HepG2 (cell line): Measurements from ENCODE around the gene CPNE1. TPM values are rescaled to one million over a fixed set of nuclear protein-coding genes. Genes with fewer than 3 reads are reported as not detected.
A peak's percentile ranks its signal among the peaks of the same experiment; 100 is the strongest.

ENCODE experiments used
- AGO2 ChIP-seq: fragments of 200-400 bp; formaldehyde crosslinking; optimal IDR thresholded peaks from 2 replicates; pipeline ENCODE3; 2017; ENCODE audit warnings: mild to moderate bottlenecking, low read depth, low read length, moderate library complexity
- ATF2 ChIP-seq: sonication (generic); formaldehyde crosslinking; IDR thresholded peaks from 2 replicates; pipeline ENCODE4 v1.4.0; 2020; ENCODE audit warnings: missing genetic modification reagents
- CHCHD3 ChIP-seq: sonication (generic); formaldehyde crosslinking; IDR thresholded peaks from 2 replicates; pipeline ENCODE4 v1.8.0; 2022; ENCODE audit warnings: mild to moderate bottlenecking, missing genetic modification reagents, moderate library complexity
- HMGXB4 ChIP-seq, 2 experiments: sonication (generic) in 1 of 2; formaldehyde crosslinking in 1 of 2; IDR thresholded peaks; 2 replicates each; pipeline versions ENCODE4 v1.4.0 to v1.6.1; 2018 to 2020; ENCODE audit warnings: missing genetic modification reagents in 2 of 2, borderline replicate concordance in 1 of 2, low read depth in 1 of 2, mild to moderate bottlenecking in 1 of 2, missing biosample characterization in 1 of 2
- IRF2 ChIP-seq: IDR thresholded peaks from 2 replicates; pipeline ENCODE4 v1.6.1; 2018; ENCODE audit warnings: missing genetic modification reagents, missing compliant biosample characterization
- MBD4 ChIP-seq: IDR thresholded peaks from 2 replicates; pipeline ENCODE4 v1.6.1; 2012; ENCODE audit warnings: low read length, inconsistent platforms, borderline replicate concordance
- POLR2AphosphoS2 ChIP-seq: IDR thresholded peaks from 2 replicates; pipeline ENCODE4 v1.6.1; 2011; ENCODE audit warnings: low read depth, low read length, improper control_type of control experiment
- PRDM15 ChIP-seq: sonication (generic); formaldehyde crosslinking; IDR thresholded peaks from 2 replicates; pipeline ENCODE4 v1.4.0; 2020; ENCODE audit warnings: missing genetic modification reagents
- RBFOX2 ChIP-seq: fragments of 200-400 bp; formaldehyde crosslinking; IDR thresholded peaks from 2 replicates; pipeline ENCODE4 v1.6.1; 2017; ENCODE audit warnings: low read depth, mild to moderate bottlenecking, low read length
- ZC3H4 ChIP-seq: sonication (generic); formaldehyde crosslinking; IDR thresholded peaks from 2 replicates; pipeline ENCODE4 v1.4.0; 2020; ENCODE audit warnings: missing genetic modification reagents, borderline replicate concordance
- ZMAT3 ChIP-seq: sonication (generic); formaldehyde crosslinking; conservative IDR thresholded peaks from 2 replicates; pipeline ENCODE4 v1.7.0; 2021; ENCODE audit warnings: missing genetic modification reagents
- ZNF3 ChIP-seq: IDR thresholded peaks from 2 replicates; pipeline ENCODE4 v1.7.0; 2017; ENCODE audit warnings: inconsistent platforms
- ZNF558 ChIP-seq: sonication (generic); formaldehyde crosslinking; IDR thresholded peaks from 2 replicates; pipeline ENCODE4 v1.9.0; 2022; ENCODE audit warnings: mild to moderate bottlenecking, missing genetic modification reagents, borderline replicate concordance
- ZNF574 ChIP-seq: sonication (generic); formaldehyde crosslinking; IDR thresholded peaks from 2 replicates; pipeline ENCODE4 v1.4.0; 2020; ENCODE audit warnings: missing genetic modification reagents
- ZNF724P ChIP-seq: sonication (generic); formaldehyde crosslinking; IDR thresholded peaks from 2 replicates; pipeline ENCODE4 v1.8.0; 2022; ENCODE audit warnings: missing genetic modification reagents, borderline replicate concordance
- ZXDC ChIP-seq: sonication (generic); formaldehyde crosslinking; IDR thresholded peaks from 2 replicates; pipeline ENCODE4 v1.5.0; 2020; ENCODE audit warnings: mild to moderate bottlenecking, missing genetic modification reagents
- polyA plus RNA-seq, 8 experiments: library from polyadenylated mRNA; depleted of rRNA in 3 of 8; stranded (reverse) in 7 of 8; unstranded in 1 of 8; fragments of >200 nt; fragmentation: Illumina TruSeq in 4 of 8; extraction: Trizol in 4 of 8; gene quantifications; 2 replicates each; pipeline versions ENCODE4 v1.2.1 to v1.2.3, GENCODE V29; 2011 to 2016; ENCODE audit warnings: low read depth in 4 of 8, missing spikeins in 1 of 8, mixed read lengths in 1 of 8; ENCODE audit not compliant: insufficient read depth in 1 of 8
- total RNA-seq, 5 experiments: library from RNA; depleted of rRNA; stranded (reverse); fragments of >200 nt; fragmentation: Illumina TruSeq; extraction: Trizol; gene quantifications; 2 replicates each; pipeline ENCODE4 v1.2.3, GENCODE V29; 2016; ENCODE audit warnings: low read depth in 1 of 5

Gene CPNE1
- total and polyA plus RNA-seq, 2 of the 13 experiments (the other 11 are each of a cell fraction or from before 2014, with no cell fraction given) = 408 to 431 TPM

GRCh38 chr20:35710884-35711587 is 46.3 kb upstream of the CPNE1 start (continued):
- TF ChIP-seq ZMAT3 (no peak), ATF2 (CRISPR knock-in tag) (no peak), HMGXB4 (CRISPR knock-in tag; IDR thresholded peaks at IDR 0.05; ENCODE audit: borderline replicate concordance in 1 of 2, low read depth in 1 of 2) (no peak), ZNF574 (CRISPR knock-in tag) (no peak), PRDM15 (CRISPR knock-in tag) (no peak), CHCHD3 (CRISPR knock-in tag) (no peak), ZNF3 (no peak), ZC3H4 (CRISPR knock-in tag) (no peak), ZNF724P (no peak), POLR2AphosphoS2 (peak; percentile 54; the same call in 1 of the 2 replicates), AGO2 (peak; percentile 27), RBFOX2 (peak; percentile 54; the same call in 1 of the 2 replicates), ZXDC (CRISPR knock-in tag) (no peak), IRF2 (no peak), MBD4 (peak; percentile 73; the same call in 1 of the 2 replicates), ZNF558 (no peak)
